Uterus (tissue), 2 donors: ENCODE results near the gene NRAS.

ENCODE experiments used
- POLR2A ChIP-seq, 2 donors: fragments of 450-650 bp; IDR thresholded peaks; one replicate each; pipeline ENCODE4 v1.6.1; 2016; ENCODE audit warnings: antibody characterized with exemption in 2 of 2, mild to moderate bottlenecking in 1 of 2, moderate library complexity in 1 of 2
- TF ChIP-seq, protein P1 (sequence below), 4 experiments: fragments of 200-600 bp in 2 of 4; fragments of 450-650 bp in 2 of 4; sonication (generic) in 2 of 4; IDR thresholded peaks; one replicate each; pipeline ENCODE4 v1.5.1; 2016 to 2019; ENCODE audit warnings: antibody characterized with exemption in 4 of 4, mild to moderate bottlenecking in 2 of 4, moderate library complexity in 1 of 4

DNA sequence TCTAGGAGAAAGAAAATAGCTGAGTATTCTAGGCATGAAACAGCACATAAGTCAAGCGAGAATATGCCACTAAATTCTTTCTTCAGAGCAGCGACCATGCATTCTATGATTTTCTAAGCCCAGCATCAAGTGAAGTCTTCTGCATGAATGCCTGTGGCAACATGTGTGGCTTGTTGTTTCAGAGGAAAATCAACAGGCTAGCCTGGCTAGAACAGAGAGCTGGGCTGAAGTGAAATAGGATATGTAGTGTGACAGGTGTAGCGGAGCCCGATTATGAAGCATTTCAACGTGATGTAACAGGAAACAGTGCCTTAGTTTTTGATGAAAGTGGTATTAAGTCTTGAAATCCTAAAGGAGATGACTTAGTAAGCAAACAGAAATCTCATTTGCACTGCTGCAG lies 34.2 kb upstream of the NRAS start:
- TF ChIP-seq, protein P1, sequence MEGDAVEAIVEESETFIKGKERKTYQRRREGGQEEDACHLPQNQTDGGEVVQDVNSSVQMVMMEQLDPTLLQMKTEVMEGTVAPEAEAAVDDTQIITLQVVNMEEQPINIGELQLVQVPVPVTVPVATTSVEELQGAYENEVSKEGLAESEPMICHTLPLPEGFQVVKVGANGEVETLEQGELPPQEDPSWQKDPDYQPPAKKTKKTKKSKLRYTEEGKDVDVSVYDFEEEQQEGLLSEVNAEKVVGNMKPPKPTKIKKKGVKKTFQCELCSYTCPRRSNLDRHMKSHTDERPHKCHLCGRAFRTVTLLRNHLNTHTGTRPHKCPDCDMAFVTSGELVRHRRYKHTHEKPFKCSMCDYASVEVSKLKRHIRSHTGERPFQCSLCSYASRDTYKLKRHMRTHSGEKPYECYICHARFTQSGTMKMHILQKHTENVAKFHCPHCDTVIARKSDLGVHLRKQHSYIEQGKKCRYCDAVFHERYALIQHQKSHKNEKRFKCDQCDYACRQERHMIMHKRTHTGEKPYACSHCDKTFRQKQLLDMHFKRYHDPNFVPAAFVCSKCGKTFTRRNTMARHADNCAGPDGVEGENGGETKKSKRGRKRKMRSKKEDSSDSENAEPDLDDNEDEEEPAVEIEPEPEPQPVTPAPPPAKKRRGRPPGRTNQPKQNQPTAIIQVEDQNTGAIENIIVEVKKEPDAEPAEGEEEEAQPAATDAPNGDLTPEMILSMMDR (IDR thresholded peaks at IDR 0.05), result no peak
- TF ChIP-seq POLR2A (IDR thresholded peaks at IDR 0.05), result no peak
